Islet precursor cell (in vitro differentiated cells): ENCODE results near the gene MAPKAPK5.
"Not testable (repeated sequence)": the region's sequence is repeated elsewhere in the genome, so short reads cannot be mapped to it uniquely, and the experiment has no call there.

Experiments used
- DNase-seq: peaks from one replicate; pipeline ENCODE4 v3.0.0-alpha.2; 2018

The MAPKAPK5 gene

GRCh38 chr12:111893287-111893686 lies 51.3 kb downstream of the MAPKAPK5 start:
- DNase-seq, result no peak

GRCh38 chr12:111894556-111894955 lies 52.5 kb downstream of the MAPKAPK5 start:
- no peak for DNase-seq

- no peak for DNase-seq
These were observed 59.2 kb downstream of the MAPKAPK5 start for GRCh38 chr12:111901182-111901581.

GRCh38 chr12:111904446-111904975 lies 62.5 kb downstream of the MAPKAPK5 start:
- DNase-seq, result no peak

GRCh38 chr12:111905502-111905901 lies 63.5 kb downstream of the MAPKAPK5 start:
- no peak for DNase-seq

GRCh38 chr12:111907740-111908139 lies 65.7 kb downstream of the MAPKAPK5 start:
- no peak for DNase-seq

GRCh38 chr12:111925171-111925570 lies 83.1 kb downstream of the MAPKAPK5 start:
- DNase-seq, result no peak

- DNase-seq, result no peak
These were observed 84.6 kb downstream of the MAPKAPK5 start for GRCh38 chr12:111926631-111927030.

GRCh38 chr12:111927346-111927745 lies 85.3 kb downstream of the MAPKAPK5 start:
- DNase-seq, result no peak

GRCh38 chr12:111932241-111932640 lies 90.2 kb downstream of the MAPKAPK5 start:
- no peak for DNase-seq

- DNase-seq, result no peak
These were observed 94.8 kb downstream of the MAPKAPK5 start for GRCh38 chr12:111936869-111937268.

- DNase-seq, result no peak
These were observed 95.4 kb downstream of the MAPKAPK5 start for GRCh38 chr12:111937429-111937828.

GRCh38 chr12:111942557-111942956 lies 100.5 kb downstream of the MAPKAPK5 start:
- DNase-seq, result no peak

GRCh38 chr12:111943929-111944328 lies 101.9 kb downstream of the MAPKAPK5 start:
- no peak for DNase-seq

GRCh38 chr12:111950961-111951676 lies 109.1 kb downstream of the MAPKAPK5 start:
- DNase-seq, result not testable (repeated sequence)
